Skeletal muscle satellite cell (primary cell): ENCODE results near the gene GUCY1A2.

Experiments
- H3K27me3 ChIP-seq: 2 replicates; pipeline ENCODE4 v1.7.0; 2013; ENCODE audit warnings: low read length; ENCODE audit not compliant: control insufficient read depth, insufficient read depth
- H3K36me3 ChIP-seq: 2 replicates; pipeline ENCODE4 v1.7.0; 2013; ENCODE audit warnings: mild to moderate bottlenecking, control low read depth, low read length; ENCODE audit not compliant: insufficient read depth
- H3K4me1 ChIP-seq: 2 replicates; pipeline ENCODE4 v1.7.0; 2013; ENCODE audit warnings: low read length; ENCODE audit not compliant: control insufficient read depth, insufficient read depth
- H3K4me2 ChIP-seq: 2 replicates; pipeline ENCODE4 v1.7.0; 2013; ENCODE audit warnings: mild to moderate bottlenecking, low read length
- H3K4me3 ChIP-seq: 2 replicates; pipeline ENCODE4 v1.7.0; 2013; ENCODE audit warnings: low read length
- H3K9ac ChIP-seq: 2 replicates; pipeline ENCODE4 v1.7.0; 2013; ENCODE audit warnings: mild to moderate bottlenecking, low read depth, low read length, moderate library complexity
- H3K9me3 ChIP-seq: replicated peaks from 2 replicates; pipeline ENCODE4 v1.7.0; 2013; ENCODE audit warnings: mild to moderate bottlenecking, control low read depth, low read length

Gene GUCY1A2

GRCh38 chr11:106969644-106970355 is 48.5 kb downstream of the GUCY1A2 start:
- no peaks in the 10 kb centered on the region for H3K36me3 ChIP-seq
- H3K9ac ChIP-seq = no peak overlapping the region
- no peaks in the 10 kb centered on the region for H3K4me1 ChIP-seq
- no peak overlapping the region for H3K4me2 ChIP-seq
- no peaks in the 10 kb centered on the region for H3K9me3 ChIP-seq
- peaks cover 47% of the 10 kb centered on the region for H3K27me3 ChIP-seq
- H3K4me3 ChIP-seq = no peak overlapping the region

DNA sequence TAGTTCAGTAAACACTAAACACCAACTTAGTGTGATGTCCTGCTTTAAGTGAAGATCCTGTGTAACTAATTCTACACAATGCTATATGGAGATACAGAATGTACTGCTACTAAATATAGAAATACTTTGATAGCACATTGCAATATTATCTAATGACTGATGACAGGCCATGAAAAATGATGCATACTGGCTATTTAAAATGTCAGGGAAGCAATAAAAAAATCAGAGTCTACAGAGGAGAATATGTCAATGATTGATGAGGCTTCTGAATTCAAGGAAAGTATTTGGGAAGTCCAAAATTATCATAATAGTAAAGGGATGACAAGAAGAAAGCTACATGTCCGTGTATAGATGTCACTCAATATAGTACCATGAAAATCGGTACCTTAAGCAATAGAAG is 55.3 kb downstream of the GUCY1A2 start:
- H3K4me2 ChIP-seq = no peak overlapping the region
- H3K9ac ChIP-seq = no peak overlapping the region
- peaks cover 40% of the 10 kb centered on the region for H3K27me3 ChIP-seq
- no peak overlapping the region for H3K4me3 ChIP-seq
- H3K4me1 ChIP-seq = peaks cover 15% of the 10 kb centered on the region
- no peaks in the 10 kb centered on the region for H3K9me3 ChIP-seq
- no peaks in the 10 kb centered on the region for H3K36me3 ChIP-seq

- peaks cover 15% of the 10 kb centered on the region for H3K4me1 ChIP-seq
- H3K9ac ChIP-seq = peak overlapping the region; percentile 32
- H3K4me2 ChIP-seq = peak overlapping the region; percentile 50
- no peaks in the 10 kb centered on the region for H3K36me3 ChIP-seq
- no peak overlapping the region for H3K4me3 ChIP-seq
- H3K27me3 ChIP-seq = peaks cover 37% of the 10 kb centered on the region
- H3K9me3 ChIP-seq = no peaks in the 10 kb centered on the region
Measured at GRCh38 chr11:106961518-106961917, 56.8 kb downstream of the GUCY1A2 start.

- peaks cover 42% of the 10 kb centered on the region for H3K27me3 ChIP-seq
- H3K4me3 ChIP-seq = no peak overlapping the region
- peaks cover 15% of the 10 kb centered on the region for H3K4me1 ChIP-seq
- H3K36me3 ChIP-seq = no peaks in the 10 kb centered on the region
- no peaks in the 10 kb centered on the region for H3K9me3 ChIP-seq
- peak overlapping the region; percentile 50 for H3K4me2 ChIP-seq
- H3K9ac ChIP-seq = peak overlapping the region; percentile 32
Measured at GRCh38 chr11:106961048-106961447, 57.2 kb downstream of the GUCY1A2 start.

DNA sequence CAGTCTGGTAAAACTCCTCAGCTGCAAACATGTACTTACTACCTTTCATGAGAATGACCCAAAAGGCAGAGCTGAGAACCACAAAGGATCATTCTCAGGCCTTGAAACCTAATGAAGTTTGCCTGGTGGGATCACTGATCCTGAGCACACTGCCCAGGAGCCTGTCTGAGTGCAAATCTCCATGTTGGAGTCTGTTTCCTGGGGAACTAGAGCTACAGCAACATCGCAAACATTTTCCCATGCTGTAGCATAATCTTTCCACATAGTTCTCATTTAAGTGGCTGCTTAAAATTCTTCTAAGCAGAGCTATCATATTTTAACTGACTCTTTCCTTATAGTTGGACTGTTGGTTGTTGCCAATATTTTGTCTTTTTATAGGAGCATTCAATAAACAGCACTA is 58.5 kb downstream of the GUCY1A2 start:
- no peak overlapping the region for H3K9ac ChIP-seq
- H3K4me2 ChIP-seq = no peak overlapping the region
- H3K27me3 ChIP-seq = peaks cover 51% of the 10 kb centered on the region
- no peaks in the 10 kb centered on the region for H3K36me3 ChIP-seq
- no peak overlapping the region for H3K4me3 ChIP-seq
- no peaks in the 10 kb centered on the region for H3K9me3 ChIP-seq
- peaks cover 15% of the 10 kb centered on the region for H3K4me1 ChIP-seq

DNA sequence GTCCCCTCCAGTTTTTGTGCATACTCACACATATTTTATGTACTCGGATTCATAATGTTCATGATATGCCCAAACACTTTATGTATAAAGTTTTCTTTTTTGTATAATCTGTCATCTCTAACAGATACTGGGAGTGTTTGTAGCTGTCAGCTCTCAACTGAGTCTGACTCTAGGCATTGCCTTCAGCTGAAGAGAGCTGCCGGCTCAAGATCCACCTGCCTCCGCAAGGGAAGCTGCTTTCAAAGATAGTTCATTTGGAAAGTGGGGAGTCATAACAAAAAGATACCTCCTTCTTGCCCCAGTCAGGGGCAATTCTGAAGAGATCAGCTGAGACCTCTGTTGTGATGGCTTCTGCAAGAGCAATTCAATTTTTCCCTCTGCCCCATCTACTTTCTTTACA is 58.9 kb downstream of the GUCY1A2 start:
- H3K4me2 ChIP-seq = no peak overlapping the region
- no peak overlapping the region for H3K4me3 ChIP-seq
- no peak overlapping the region for H3K9ac ChIP-seq
- H3K36me3 ChIP-seq = no peaks in the 10 kb centered on the region
- H3K27me3 ChIP-seq = peaks cover 55% of the 10 kb centered on the region
- peaks cover 15% of the 10 kb centered on the region for H3K4me1 ChIP-seq
- H3K9me3 ChIP-seq = no peaks in the 10 kb centered on the region

DNA sequence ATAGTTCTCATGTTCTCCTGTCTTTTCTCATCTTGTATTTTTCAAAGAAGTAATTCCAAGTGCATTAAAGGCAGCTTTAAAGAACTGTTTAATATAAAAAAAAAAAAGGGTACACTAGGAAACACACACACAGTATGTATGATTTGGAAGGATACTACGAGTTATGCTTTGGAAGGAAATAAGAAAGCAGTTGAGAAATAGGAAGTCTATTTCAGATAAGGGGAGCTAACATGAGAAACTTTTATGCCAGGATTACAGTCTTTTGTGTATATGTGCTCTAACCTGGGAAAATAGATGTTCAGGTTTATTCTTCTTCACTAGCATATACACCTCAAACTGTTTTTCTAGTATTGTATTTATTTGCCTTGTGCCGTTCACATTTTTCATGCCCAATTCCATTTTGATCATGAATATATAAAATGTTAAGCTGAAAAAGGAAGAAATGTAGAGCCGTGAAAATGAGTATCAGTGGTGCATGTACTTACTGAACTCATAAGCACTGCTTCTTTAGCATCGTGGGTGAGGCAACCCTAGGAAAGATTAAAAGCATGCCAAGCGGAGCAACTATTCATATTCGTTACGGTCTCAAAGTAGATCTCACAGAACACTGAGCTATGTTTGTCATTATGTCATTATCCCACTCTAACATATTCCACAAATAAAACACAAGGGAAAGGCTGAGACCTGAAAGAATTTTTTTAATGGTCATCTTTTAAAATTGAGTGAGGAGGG is 59.6 kb downstream of the GUCY1A2 start:
- no peaks in the 10 kb centered on the region for H3K9me3 ChIP-seq
- no peak overlapping the region for H3K9ac ChIP-seq
- peaks cover 15% of the 10 kb centered on the region for H3K4me1 ChIP-seq
- H3K4me2 ChIP-seq = no peak overlapping the region
- no peaks in the 10 kb centered on the region for H3K36me3 ChIP-seq
- peaks cover 60% of the 10 kb centered on the region for H3K27me3 ChIP-seq
- H3K4me3 ChIP-seq = no peak overlapping the region

- Histone ChIP-seq H3K4me3 (no peak overlapping the region), H3K36me3 (no peaks in the 10 kb centered on the region), H3K9me3 (no peaks in the 10 kb centered on the region), H3K9ac (no peak overlapping the region), H3K4me2 (no peak overlapping the region), H3K4me1 (peaks cover 14% of the 10 kb centered on the region), H3K27me3 (peaks cover 57% of the 10 kb centered on the region)
Measured at GRCh38 chr11:106957030-106957482, 61.2 kb downstream of the GUCY1A2 start.

GRCh38 chr11:106950067-106950491 is 68.2 kb downstream of the GUCY1A2 start:
- peaks cover 12% of the 10 kb centered on the region for H3K27me3 ChIP-seq
- no peak overlapping the region for H3K9ac ChIP-seq
- H3K9me3 ChIP-seq = no peaks in the 10 kb centered on the region
- H3K4me3 ChIP-seq = no peak overlapping the region
- H3K4me2 ChIP-seq = no peak overlapping the region
- H3K4me1 ChIP-seq = no peaks in the 10 kb centered on the region
- no peaks in the 10 kb centered on the region for H3K36me3 ChIP-seq

DNA sequence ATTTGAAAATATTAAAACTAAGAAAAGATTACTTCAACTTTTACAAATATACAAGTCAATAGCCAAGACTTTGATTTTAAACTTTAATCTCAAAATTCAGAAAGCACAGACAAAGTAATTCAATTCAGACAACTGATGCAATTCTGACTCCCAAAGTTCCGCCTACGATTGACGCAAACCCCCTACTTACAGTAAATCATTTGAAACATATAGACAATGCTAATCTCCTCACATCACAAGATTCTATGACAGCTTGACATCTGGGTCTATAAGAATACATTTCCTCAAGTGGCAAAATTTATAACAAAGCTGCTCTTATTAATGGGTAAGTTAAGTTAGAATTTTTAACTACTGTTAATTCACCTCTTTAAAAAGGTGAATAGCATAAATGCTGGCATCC is 75.2 kb downstream of the GUCY1A2 start:
- Histone ChIP-seq H3K9ac (no peak overlapping the region), H3K4me3 (no peak overlapping the region), H3K36me3 (no peaks in the 10 kb centered on the region), H3K4me1 (no peaks in the 10 kb centered on the region), H3K9me3 (no peaks in the 10 kb centered on the region), H3K4me2 (no peak overlapping the region), H3K27me3 (peaks cover 4% of the 10 kb centered on the region)

- H3K9me3 ChIP-seq = no peaks in the 10 kb centered on the region
Measured at GRCh38 chr11:106939157-106939556, 79.1 kb downstream of the GUCY1A2 start.

GRCh38 chr11:106937111-106937510 is 81.2 kb downstream of the GUCY1A2 start:
- Histone ChIP-seq H3K4me1 (no peaks in the 10 kb centered on the region), H3K9ac (no peak overlapping the region), H3K27me3 (no peaks in the 10 kb centered on the region), H3K9me3 (no peaks in the 10 kb centered on the region), H3K4me3 (no peak overlapping the region), H3K4me2 (no peak overlapping the region), H3K36me3 (no peaks in the 10 kb centered on the region)

More at GRCh38 chr11:106939157-106939556, 79.1 kb downstream of the GUCY1A2 start:
- Histone ChIP-seq H3K4me2 (no peak overlapping the region), H3K27me3 (peaks cover 4% of the 10 kb centered on the region), H3K36me3 (no peaks in the 10 kb centered on the region), H3K4me1 (no peaks in the 10 kb centered on the region), H3K4me3 (no peak overlapping the region), H3K9ac (no peak overlapping the region)
